Mammary epithelial cell (primary cell): ENCODE results near the gene CD300LG.

Experiments used
- CTCF ChIP-seq, 2 donors: IDR thresholded peaks in 1 of 2; conservative IDR thresholded peaks in 1 of 2; 2 replicates each; pipeline ENCODE4 v1.5.1; 2011 to 2012; ENCODE audit warnings: inconsistent platforms in 2 of 2, low read length in 2 of 2, mild to moderate bottlenecking in 2 of 2, control low read depth in 1 of 2, low read depth in 1 of 2; ENCODE audit not compliant: insufficient read depth in 1 of 2; ENCODE audit errors: extremely low read depth in 1 of 2
- EZH2 ChIP-seq: IDR thresholded peaks from 2 replicates; pipeline ENCODE4 v1.6.1; 2012; ENCODE audit warnings: low read length, inconsistent platforms, borderline replicate concordance

GRCh38 chr17:43814714-43815113 is 32.3 kb upstream of the CD300LG start:
- TF ChIP-seq CTCF (conservative IDR thresholded peaks at IDR 0.05 in 1 of 2, IDR thresholded peaks at IDR 0.05 in 1 of 2; ENCODE audit: extremely low read depth in 1 of 2, insufficient read depth in 1 of 2, low read depth in 1 of 2, low read length in 2 of 2) (no peak), EZH2 (no peak)
